ENCODE measurements around the gene CHCT1.

Gene CHCT1

DNA sequence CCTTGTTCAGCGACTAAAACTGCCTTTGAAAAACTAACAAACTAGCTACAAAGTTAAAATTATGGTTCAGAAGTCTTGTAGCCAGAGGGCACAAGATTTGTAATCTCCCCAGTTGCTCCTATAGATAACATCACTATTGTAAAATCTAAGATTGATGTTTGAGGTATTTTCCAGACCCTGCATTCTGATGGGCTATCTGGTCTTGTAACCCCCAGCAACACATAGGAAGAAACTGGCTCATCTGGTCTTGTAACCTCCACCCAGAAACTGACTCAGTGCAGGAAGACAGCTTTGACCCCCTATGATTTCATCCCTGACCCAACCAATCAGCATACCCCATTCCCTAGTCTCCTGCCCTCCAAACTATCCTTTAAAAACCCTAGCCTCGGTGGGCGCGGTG is 12.3 kb upstream of the CHCT1 start:
- H2BK120ac ChIP-seq (ENCODE audit: insufficient read depth, low read length, poor library complexity) = no peak overlapping the region

DNA sequence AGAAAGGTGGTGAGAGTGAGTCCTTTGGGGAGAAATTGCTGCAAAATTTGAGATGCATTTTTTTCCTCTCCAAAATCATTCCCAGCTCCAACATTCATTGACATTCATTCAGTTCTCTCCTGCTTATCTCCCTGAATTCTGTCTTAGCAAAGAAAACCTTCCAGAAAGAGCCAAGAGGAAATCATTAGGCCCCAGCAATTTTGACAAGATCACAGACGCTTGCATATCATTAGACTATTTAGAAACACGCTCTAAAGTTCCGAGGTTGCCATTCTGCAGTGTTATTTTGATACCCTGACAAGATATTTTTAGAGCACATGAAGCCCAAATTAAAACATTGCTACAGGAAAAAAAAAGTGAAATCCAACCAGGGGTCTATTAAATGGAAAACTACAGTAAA is 9.6 kb upstream of the CHCT1 start:
- Histone ChIP-seq H3K18ac (ENCODE audit: low read length) (no peak overlapping the region), H3K79me1 (ENCODE audit: low read length) (peaks cover 2% of the 10 kb centered on the region), H3K4me2 (ENCODE audit: low read length) (no peak overlapping the region), H3K9ac (ENCODE audit: low read length) (no peak overlapping the region), H3K14ac (ENCODE audit: low read length) (no peak overlapping the region), H3K79me2 (ENCODE audit: control insufficient read depth, insufficient read depth, low read length, poor library complexity) (no peaks in the 10 kb centered on the region), H2BK5ac (ENCODE audit: low read depth, low read length, poor library complexity) (no peak overlapping the region), H2BK120ac (ENCODE audit: insufficient read depth, low read length, poor library complexity) (no peak overlapping the region), H3K4me3 (ENCODE audit: low read depth, low read length) (no peak overlapping the region), H3K23ac (ENCODE audit: low read length) (no peak overlapping the region), H3K27ac (ENCODE audit: low read depth, low read length) (no peak overlapping the region), H3K4me1 (ENCODE audit: control insufficient read depth in 1 of 2, insufficient read depth in 2 of 2, low read length in 2 of 2) (peaks cover 8 to 9% of the 10 kb centered on the region in 2 experiments), H3K9me3 (ENCODE audit: insufficient read depth, low read depth, low read length) (no peaks in the 10 kb centered on the region), H2AK5ac (ENCODE audit: low read length) (no peak overlapping the region), H3K4ac (ENCODE audit: low read depth, low read length) (no peak overlapping the region), H4K91ac (ENCODE audit: low read depth, low read length) (no peak overlapping the region), H3K27me3 (ENCODE audit: insufficient read depth, low read length) (no peaks in the 10 kb centered on the region), H3K36me3 (ENCODE audit: control insufficient read depth in 1 of 2, insufficient read depth in 2 of 2, low read length in 2 of 2) (peaks cover 0 to 2% of the 10 kb centered on the region in 2 experiments), H2BK12ac (ENCODE audit: low read length) (no peak overlapping the region), H2AFZ (ENCODE audit: insufficient read depth, low read length, poor library complexity) (no peak overlapping the region), H4K8ac (ENCODE audit: low read depth, low read length) (no peak overlapping the region), H4K12ac (ENCODE audit: low read depth, low read length) (no peak overlapping the region)
- DNase-seq = no peak
- WGBS (ENCODE audit: extremely low coverage, insufficient coverage, insufficient read length) = no CpG with 5 or more reads among the region's 3 CpGs

More for the DNA sequence above, 12.3 kb upstream of the CHCT1 start:
- Histone ChIP-seq H3K4ac (ENCODE audit: low read depth, low read length) (no peak overlapping the region), H3K4me2 (ENCODE audit: low read length) (peak overlapping the region; percentile 31), H3K14ac (ENCODE audit: low read length) (no peak overlapping the region), H3K79me2 (ENCODE audit: control insufficient read depth, insufficient read depth, low read length, poor library complexity) (no peaks in the 10 kb centered on the region), H3K9ac (ENCODE audit: low read length) (no peak overlapping the region), H4K8ac (ENCODE audit: low read depth, low read length) (no peak overlapping the region), H2AFZ (ENCODE audit: insufficient read depth, low read length, poor library complexity) (no peak overlapping the region), H3K36me3 (ENCODE audit: control insufficient read depth in 1 of 2, insufficient read depth in 2 of 2, low read length in 2 of 2) (peaks cover 0 to 2% of the 10 kb centered on the region in 2 experiments), H3K27me3 (ENCODE audit: insufficient read depth, low read length) (no peaks in the 10 kb centered on the region), H4K12ac (ENCODE audit: low read depth, low read length) (no peak overlapping the region), H3K79me1 (ENCODE audit: low read length) (peaks cover 2% of the 10 kb centered on the region), H3K23ac (ENCODE audit: low read length) (no peak overlapping the region), H2AK5ac (ENCODE audit: low read length) (no peak overlapping the region), H3K18ac (ENCODE audit: low read length) (no peak overlapping the region), H2BK5ac (ENCODE audit: low read depth, low read length, poor library complexity) (no peak overlapping the region), H3K9me3 (ENCODE audit: insufficient read depth, low read depth, low read length) (no peaks in the 10 kb centered on the region), H3K27ac (ENCODE audit: low read depth, low read length) (peak overlapping the region; percentile 56), H2BK12ac (ENCODE audit: low read length) (no peak overlapping the region), H3K4me3 (ENCODE audit: low read depth, low read length) (no peak overlapping the region), H3K4me1 (ENCODE audit: control insufficient read depth in 1 of 2, insufficient read depth in 2 of 2, low read length in 2 of 2) (peaks cover 5 to 9% of the 10 kb centered on the region in 2 experiments), H4K91ac (ENCODE audit: low read depth, low read length) (no peak overlapping the region)
- no CpG with 5 or more reads among the region's 4 CpGs for WGBS (ENCODE audit: extremely low coverage, insufficient coverage, insufficient read length)
- DNase-seq = peak; percentile 83 to 96

DNA sequence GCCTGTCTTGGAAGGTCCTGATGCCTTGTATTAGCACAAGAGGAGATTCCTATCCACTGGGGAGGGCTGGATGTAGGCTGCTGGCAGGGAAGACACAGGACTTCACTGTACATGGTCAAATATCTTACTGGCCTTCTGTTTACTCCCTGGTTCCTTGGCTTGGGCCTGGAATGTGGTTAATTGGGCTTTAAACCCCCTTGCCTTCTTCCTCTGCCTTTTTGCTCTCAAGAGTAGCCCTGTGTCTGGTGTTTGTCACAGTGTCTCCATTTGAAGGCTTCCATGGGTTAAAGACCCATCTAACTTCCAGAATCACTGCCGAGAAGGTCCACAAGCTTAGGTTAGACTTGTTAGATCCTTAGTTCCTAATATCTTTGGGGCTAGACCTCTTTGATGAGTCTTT is 7.1 kb upstream of the CHCT1 start:
- Histone ChIP-seq H2AFZ (ENCODE audit: insufficient read depth, low read length, poor library complexity) (no peak overlapping the region), H4K8ac (ENCODE audit: low read depth, low read length) (no peak overlapping the region), H3K27ac (ENCODE audit: low read depth, low read length) (no peak overlapping the region), H3K79me2 (ENCODE audit: control insufficient read depth, insufficient read depth, low read length, poor library complexity) (no peaks in the 10 kb centered on the region), H3K79me1 (ENCODE audit: low read length) (no peaks in the 10 kb centered on the region), H3K27me3 (ENCODE audit: insufficient read depth, low read length) (no peaks in the 10 kb centered on the region), H2BK120ac (ENCODE audit: insufficient read depth, low read length, poor library complexity) (no peak overlapping the region), H3K9ac (ENCODE audit: low read length) (no peak overlapping the region), H3K4me2 (ENCODE audit: low read length) (no peak overlapping the region), H3K23ac (ENCODE audit: low read length) (no peak overlapping the region), H2AK5ac (ENCODE audit: low read length) (no peak overlapping the region), H3K36me3 (ENCODE audit: control insufficient read depth in 1 of 2, insufficient read depth in 2 of 2, low read length in 2 of 2) (peaks cover 0 to 2% of the 10 kb centered on the region in 2 experiments), H3K4me1 (ENCODE audit: control insufficient read depth in 1 of 2, insufficient read depth in 2 of 2, low read length in 2 of 2) (peaks cover 3 to 5% of the 10 kb centered on the region in 2 experiments), H4K91ac (ENCODE audit: low read depth, low read length) (no peak overlapping the region), H3K4ac (ENCODE audit: low read depth, low read length) (no peak overlapping the region), H2BK5ac (ENCODE audit: low read depth, low read length, poor library complexity) (no peak overlapping the region), H2BK12ac (ENCODE audit: low read length) (no peak overlapping the region), H3K18ac (ENCODE audit: low read length) (no peak overlapping the region), H3K4me3 (ENCODE audit: low read depth, low read length) (no peak overlapping the region), H3K9me3 (ENCODE audit: insufficient read depth, low read depth, low read length) (no peaks in the 10 kb centered on the region), H4K12ac (ENCODE audit: low read depth, low read length) (no peak overlapping the region), H3K14ac (ENCODE audit: low read length) (no peak overlapping the region)
- WGBS (ENCODE audit: extremely low coverage, insufficient coverage, insufficient read length) = no CpG with 5 or more reads among the region's 1 CpG
- no peak for DNase-seq

DNA sequence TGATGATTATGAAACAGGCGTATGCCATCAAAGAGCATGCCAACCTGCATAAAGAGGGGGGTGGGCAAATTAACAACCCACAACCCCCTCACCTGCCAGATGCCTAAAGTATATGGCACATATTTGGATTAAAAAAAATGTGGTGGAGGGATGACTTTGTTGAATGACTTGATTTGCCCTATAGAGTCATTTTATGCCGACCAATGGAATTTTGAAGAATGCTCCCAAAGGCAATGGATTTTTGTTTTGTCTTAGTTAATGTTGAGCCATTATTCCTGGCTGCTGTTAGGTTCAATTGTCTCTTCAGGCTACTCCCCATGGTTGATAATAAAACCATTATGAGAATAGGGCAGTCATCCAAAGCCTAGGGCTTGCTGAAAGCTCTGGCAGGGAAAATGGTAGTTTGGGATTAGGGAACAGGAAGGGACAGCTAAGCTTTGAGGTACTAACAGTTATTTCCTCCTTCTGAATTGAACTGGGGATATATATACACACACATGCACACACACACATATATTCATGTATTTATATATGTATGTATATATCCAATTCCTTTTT is 5.8 kb upstream of the CHCT1 start:
- no peaks in the 10 kb centered on the region for H3K36me3 ChIP-seq (ENCODE audit: control insufficient read depth in 1 of 2, insufficient read depth in 2 of 2, low read length in 2 of 2)
- H3K14ac ChIP-seq (ENCODE audit: low read length) = no peak overlapping the region
- H3K9ac ChIP-seq (ENCODE audit: low read length) = no peak overlapping the region
- H2BK12ac ChIP-seq (ENCODE audit: low read length) = no peak overlapping the region
- no peak overlapping the region for H3K4me2 ChIP-seq (ENCODE audit: low read length)
- no peaks in the 10 kb centered on the region for H3K79me2 ChIP-seq (ENCODE audit: control insufficient read depth, insufficient read depth, low read length, poor library complexity)
- H3K23ac ChIP-seq (ENCODE audit: low read length) = no peak overlapping the region
- H2BK120ac ChIP-seq (ENCODE audit: insufficient read depth, low read length, poor library complexity) = no peak overlapping the region
- H2AK5ac ChIP-seq (ENCODE audit: low read length) = no peak overlapping the region
- H3K79me1 ChIP-seq (ENCODE audit: low read length) = peaks cover 2% of the 10 kb centered on the region
- H3K27me3 ChIP-seq (ENCODE audit: insufficient read depth, low read length) = no peaks in the 10 kb centered on the region
- H3K4me1 ChIP-seq (ENCODE audit: control insufficient read depth in 1 of 2, insufficient read depth in 2 of 2, low read length in 2 of 2) = peaks cover 0 to 3% of the 10 kb centered on the region in 2 experiments
- no CpG with 5 or more reads among the region's 2 CpGs for WGBS (ENCODE audit: extremely low coverage, insufficient coverage, insufficient read length)
- no peak overlapping the region for H2BK5ac ChIP-seq (ENCODE audit: low read depth, low read length, poor library complexity)
- H3K4ac ChIP-seq (ENCODE audit: low read depth, low read length) = no peak overlapping the region
- no peak overlapping the region for H3K4me3 ChIP-seq (ENCODE audit: low read depth, low read length)
- no peak overlapping the region for H4K12ac ChIP-seq (ENCODE audit: low read depth, low read length)
- no peak overlapping the region for H3K18ac ChIP-seq (ENCODE audit: low read length)
- H3K27ac ChIP-seq (ENCODE audit: low read depth, low read length) = no peak overlapping the region
- DNase-seq = no peak
- H3K9me3 ChIP-seq (ENCODE audit: insufficient read depth, low read depth, low read length) = no peaks in the 10 kb centered on the region
- no peak overlapping the region for H2AFZ ChIP-seq (ENCODE audit: insufficient read depth, low read length, poor library complexity)
- no peak overlapping the region for H4K8ac ChIP-seq (ENCODE audit: low read depth, low read length)
- no peak overlapping the region for H4K91ac ChIP-seq (ENCODE audit: low read depth, low read length)
